HG02642 (cell line): Measurements from ENCODE around the gene MAGI1.

Experiments
- ATAC-seq: cut with Tn5 transposase; IDR thresholded peaks from one replicate; pipeline ENCODE4 v1.9.1; 2021; ENCODE audit warnings: mild to moderate bottlenecking; ENCODE audit not compliant: unreplicated experiment, poor library complexity

MAGI1 gene

GRCh38 chr3:65979162-65979561, 59.6 kb downstream of the MAGI1 start:
- no peak for ATAC-seq

- no peak for ATAC-seq
Observed at GRCh38 chr3:65978116-65978515, 60.6 kb downstream of the MAGI1 start.

- no peak for ATAC-seq
Observed at GRCh38 chr3:65975032-65975431, 63.7 kb downstream of the MAGI1 start.

GRCh38 chr3:65974509-65974908, 64.2 kb downstream of the MAGI1 start:
- ATAC-seq: no peak

- ATAC-seq: no peak
Observed at GRCh38 chr3:65972765-65973164, 66.0 kb downstream of the MAGI1 start.

DNA sequence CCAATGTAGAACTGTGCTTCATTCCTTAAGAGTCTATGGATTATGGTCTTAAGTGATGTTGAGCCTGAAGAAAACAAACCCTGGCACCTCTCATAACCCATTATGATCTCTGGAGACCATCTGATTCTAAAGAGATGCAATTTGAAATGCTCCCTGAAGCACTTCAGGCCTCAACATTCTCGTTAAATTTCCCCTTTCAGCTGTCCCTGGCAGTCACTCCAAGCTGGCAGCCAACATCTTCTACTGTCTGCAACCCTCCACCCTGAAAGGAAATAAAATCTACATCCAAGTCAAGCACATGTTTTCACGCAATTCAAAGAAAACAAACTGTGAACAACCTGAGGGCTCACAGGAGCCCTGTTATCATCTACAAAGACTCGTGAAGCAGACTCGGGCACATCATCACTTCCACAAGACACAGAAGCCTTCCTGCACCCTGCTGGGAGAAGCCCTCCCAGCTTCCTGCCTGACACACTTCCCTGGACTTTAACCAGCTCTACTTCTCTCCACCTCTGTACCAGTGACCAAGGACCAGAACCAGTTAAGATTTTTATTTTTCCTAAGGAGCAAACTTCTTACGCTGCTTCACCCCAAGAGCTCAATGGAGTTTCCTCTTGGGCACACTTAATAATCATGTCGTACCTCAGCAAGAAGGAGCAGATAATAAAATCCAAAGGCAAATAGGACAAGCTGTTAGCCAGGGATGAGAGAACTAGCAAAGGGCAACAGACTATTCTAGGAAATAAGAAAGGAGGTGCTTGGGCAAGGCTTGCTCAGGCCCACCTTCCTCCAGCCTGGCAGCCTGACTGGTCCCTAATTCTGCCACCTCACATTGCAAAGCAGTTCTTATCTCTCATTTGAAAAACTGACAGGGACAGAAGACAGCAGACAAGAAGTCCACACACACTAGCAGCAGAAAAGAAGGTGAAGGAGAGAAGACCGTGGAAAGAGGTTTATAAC, 67.1 kb downstream of the MAGI1 start:
- no peak for ATAC-seq

DNA sequence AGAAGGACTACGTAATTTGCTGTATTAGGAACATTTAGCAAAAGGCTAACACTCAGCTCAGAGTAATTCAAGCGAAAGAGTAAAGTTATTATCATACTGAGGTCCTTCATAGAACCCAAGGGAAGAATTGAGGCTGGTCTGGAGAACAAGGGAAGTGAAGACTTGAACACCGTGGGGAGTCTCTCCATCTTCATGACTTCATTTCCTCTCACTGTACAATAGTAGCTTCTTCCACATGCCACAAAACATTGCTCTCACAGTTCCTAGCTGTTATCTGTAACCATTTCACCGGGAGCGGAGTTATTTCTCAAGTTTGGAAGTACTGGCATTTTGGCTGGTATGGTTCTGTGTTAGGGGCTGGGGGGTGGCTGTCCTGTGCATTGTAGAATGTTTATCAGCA, 69.7 kb downstream of the MAGI1 start:
- no peak for ATAC-seq

GRCh38 chr3:65967451-65967850, 71.3 kb downstream of the MAGI1 start:
- no peak for ATAC-seq

- no peak for ATAC-seq
Observed at GRCh38 chr3:65964838-65965237, 73.9 kb downstream of the MAGI1 start.

DNA sequence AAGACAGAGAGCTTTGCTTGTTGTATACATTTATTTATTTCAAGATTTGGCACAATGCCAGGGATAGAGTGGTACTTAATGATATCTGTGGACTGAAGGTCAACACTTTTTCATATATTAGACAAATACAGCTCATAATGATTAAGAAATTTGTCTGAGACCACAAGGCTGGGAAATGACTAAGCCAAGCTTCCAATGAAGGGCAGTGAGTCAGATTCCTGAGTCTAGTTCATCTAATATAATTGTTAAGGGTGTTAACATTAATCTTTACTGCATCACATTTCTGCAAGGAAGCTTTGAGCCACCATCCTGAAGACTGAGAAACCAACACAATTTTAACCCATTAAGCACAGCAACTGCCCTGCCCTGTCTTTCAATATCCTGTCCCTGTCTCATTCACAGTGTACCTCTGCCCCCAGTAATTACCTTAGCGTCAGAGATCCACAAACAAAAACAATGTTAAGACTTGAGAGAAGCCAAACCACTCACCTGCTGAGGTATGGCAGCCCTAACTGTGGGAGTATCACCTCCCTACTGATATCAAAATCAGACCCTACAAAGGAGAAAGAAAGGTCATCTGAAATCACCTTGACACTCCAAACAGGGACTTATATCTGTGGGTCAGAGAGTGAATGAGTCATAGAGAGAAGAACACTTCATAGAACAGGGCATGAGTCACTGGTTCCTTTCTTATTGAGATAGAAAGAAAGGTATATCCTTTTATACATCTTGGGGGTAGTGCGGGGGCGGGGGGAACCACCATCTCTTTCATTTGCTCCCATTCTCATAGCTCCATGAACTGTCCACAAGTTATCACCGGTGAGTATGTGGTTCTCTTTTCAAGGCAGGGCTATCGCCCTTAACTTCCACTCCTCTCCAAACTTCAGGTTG, 74.7 kb downstream of the MAGI1 start:
- peak; percentile 97 for ATAC-seq

DNA sequence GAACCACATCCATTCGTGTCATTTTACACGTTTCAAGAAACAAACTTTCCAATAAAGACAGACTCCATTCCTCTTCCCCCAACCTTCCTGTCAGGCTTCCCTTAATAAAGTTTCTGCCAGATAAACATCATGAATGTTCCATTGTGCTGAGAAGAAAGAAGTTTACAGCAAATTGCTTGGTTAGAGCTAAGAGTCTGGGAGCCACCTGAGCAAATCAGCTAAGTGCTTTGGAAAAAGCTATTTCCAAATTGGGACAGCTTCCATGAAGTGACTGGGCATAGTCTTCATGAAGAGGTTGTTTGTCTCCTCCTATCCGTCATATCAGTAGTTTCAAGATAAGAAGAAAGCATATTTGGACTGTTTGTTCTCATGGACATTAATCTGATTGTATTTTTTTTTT, 77.0 kb downstream of the MAGI1 start:
- ATAC-seq: no peak

- no peak for ATAC-seq
Observed at GRCh38 chr3:65961128-65961527, 77.6 kb downstream of the MAGI1 start.

DNA sequence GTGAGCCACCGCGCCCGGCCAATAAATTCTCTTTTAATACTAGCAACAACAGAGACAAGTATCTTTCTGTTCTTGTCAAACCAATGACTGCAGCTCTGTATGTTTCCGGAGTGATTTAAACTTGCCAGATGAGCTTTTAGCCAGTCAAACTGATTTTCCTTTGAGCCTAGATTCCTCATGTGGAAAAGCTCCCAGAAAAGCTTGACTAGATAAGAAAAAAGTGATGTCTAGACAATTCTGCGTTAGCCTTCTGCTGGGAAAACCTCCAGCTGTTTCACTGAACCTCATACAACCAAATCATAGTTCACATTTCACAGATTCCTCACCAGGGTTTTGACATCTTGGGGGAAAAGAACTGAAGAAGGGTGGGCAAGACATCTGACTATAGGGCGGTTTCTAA, 78.6 kb downstream of the MAGI1 start:
- ATAC-seq: no peak

GRCh38 chr3:65958216-65958615, 80.5 kb downstream of the MAGI1 start:
- no peak for ATAC-seq

- no peak for ATAC-seq
Observed at GRCh38 chr3:65955792-65956477, 82.8 kb downstream of the MAGI1 start.

- no peak for ATAC-seq
Observed at GRCh38 chr3:65953881-65954733, 84.6 kb downstream of the MAGI1 start.

DNA sequence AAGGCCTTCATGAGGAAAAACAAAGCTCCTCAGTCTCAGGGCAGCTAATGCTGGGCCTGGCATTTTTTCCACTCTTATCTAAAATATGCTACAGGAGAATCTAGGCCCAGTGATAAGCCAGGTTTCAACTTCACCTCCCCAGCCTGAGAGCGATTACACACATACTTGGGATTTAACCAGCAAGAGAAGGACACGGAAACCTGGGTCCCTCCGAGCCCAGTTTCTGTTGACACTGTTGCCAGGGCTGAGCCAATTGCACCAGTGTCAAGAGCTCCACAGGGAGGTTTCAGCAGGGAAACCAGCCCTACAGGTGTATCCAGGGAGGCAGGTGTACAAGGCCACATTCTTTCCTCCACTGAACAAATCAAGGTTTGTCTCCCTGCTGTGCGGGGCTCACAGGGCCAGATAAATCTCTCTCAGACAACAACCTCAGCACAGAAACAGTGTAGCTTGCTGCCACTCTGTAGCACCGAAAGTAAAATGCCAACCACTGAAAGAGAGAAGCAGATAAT, 85.4 kb downstream of the MAGI1 start:
- no peak for ATAC-seq

GRCh38 chr3:65952842-65953241, 85.9 kb downstream of the MAGI1 start:
- no peak for ATAC-seq

DNA sequence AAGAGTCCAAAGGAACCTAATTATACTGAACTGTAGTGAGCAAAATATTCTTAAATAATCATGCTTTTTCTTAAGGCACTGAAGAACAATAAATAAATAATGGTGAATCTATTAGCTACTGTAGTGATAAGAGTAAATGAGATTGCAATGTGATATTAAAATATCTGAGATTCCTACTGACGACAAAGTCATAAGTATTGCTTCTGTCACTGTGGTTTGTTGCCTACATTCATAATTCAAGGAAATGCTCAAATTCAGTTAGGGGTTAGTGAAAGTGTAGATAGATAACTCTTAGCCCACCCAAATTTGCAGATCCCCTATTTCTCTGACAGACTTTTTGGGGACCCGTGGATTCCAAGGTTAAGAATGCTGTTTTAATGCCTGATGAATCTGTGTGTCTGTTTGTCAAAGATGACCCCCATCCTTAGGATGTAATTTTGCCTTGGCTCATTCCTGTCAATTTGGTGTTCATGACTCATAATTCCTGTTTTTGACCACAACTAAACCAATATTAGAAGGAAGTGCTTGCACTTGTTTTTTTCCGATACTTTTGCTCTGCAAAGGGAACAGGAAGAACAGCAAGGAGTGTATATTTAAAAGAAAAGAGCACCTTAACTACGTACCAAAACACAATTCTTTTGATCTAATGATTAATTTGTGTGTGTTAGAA, 86.7 kb downstream of the MAGI1 start:
- no peak for ATAC-seq
